SH-SY5Y (cell line): ENCODE data around the gene CCNYL1.

ENCODE experiments used
- GATA2 ChIP-seq: IDR thresholded peaks from 2 replicates; pipeline ENCODE4 v1.6.1; 2011; ENCODE audit warnings: mild to moderate bottlenecking, low read depth, low read length
- GATA3 ChIP-seq: IDR thresholded peaks from 2 replicates; pipeline ENCODE4 v1.6.1; 2011; ENCODE audit warnings: low read depth, mild to moderate bottlenecking, low read length, moderate library complexity

- TF ChIP-seq GATA2 (no peak), GATA3 (no peak)
Measured at GRCh38 chr2:207782238-207783030, 71.0 kb downstream of the CCNYL1 start.
